HG03442 (cell line): ENCODE measurements around the gene SNX9.
"Not testable (repeated sequence)": the region's sequence is repeated elsewhere in the genome, so short reads cannot be mapped to it uniquely, and the experiment has no call there.

Source experiments
- ATAC-seq: cut with Tn5 transposase; IDR thresholded peaks from one replicate; pipeline ENCODE4 v1.9.1; 2021; ENCODE audit warnings: mild to moderate bottlenecking, moderate library complexity; ENCODE audit not compliant: unreplicated experiment

SNX9 gene

DNA sequence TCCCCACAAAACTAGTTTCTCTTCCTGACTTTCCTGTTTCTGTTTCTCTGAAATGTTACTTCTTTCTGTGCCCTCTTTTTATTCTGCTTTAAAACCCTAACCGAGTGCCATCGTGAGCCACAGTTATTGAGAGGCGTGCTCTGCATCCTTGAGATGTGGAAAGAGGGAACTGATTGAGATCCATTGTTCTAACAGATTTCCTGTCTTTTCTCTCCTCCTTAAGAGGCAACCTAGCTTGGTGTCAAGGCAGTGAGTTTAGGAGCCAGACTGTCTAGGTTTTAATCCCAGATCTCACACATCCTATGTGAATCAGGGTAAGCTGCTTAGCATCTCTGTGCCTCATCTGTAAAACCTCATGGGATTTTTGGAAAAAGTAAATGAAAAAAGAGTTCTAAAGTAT, 57.5 kb downstream of the SNX9 start:
- ATAC-seq: no peak

DNA sequence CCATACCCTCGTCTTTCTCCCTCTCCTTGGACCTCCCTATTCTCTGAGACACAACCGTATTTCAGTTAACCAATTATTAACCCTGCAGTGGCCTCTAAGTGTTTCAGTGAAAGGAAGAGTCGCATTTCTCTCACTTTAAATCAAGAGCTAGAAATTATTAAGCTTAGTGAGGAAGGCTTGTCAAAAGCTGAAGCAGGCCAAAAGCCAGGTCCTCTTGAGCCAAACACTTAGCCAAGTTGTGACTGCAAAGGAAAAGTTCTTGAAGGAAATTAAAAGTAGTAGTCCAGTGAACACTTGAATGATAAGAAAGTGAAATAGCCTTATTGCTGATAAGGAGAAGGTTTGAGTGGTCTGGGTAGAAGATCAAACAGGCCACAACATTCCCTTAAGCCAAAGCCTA, 58.3 kb downstream of the SNX9 start:
- no peak for ATAC-seq

DNA sequence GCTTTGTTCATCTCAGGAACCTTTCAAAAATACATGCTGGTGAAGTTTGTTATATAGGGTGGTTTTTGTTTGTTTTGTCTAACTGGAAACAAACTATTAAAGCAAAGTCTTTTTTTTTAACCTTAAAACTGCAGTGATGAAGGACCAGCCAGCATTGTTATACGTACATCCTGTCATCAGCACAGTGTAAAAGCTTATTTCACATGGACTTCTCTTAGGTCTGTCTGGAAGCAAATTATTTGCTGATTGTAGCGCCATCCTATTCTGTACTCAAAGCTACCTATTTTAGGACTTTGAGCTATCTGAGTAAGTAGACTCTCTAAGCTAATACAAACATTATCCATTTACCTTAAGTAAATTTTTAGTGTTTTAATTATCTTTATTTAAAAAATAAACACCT, 61.7 kb downstream of the SNX9 start:
- no peak for ATAC-seq

DNA sequence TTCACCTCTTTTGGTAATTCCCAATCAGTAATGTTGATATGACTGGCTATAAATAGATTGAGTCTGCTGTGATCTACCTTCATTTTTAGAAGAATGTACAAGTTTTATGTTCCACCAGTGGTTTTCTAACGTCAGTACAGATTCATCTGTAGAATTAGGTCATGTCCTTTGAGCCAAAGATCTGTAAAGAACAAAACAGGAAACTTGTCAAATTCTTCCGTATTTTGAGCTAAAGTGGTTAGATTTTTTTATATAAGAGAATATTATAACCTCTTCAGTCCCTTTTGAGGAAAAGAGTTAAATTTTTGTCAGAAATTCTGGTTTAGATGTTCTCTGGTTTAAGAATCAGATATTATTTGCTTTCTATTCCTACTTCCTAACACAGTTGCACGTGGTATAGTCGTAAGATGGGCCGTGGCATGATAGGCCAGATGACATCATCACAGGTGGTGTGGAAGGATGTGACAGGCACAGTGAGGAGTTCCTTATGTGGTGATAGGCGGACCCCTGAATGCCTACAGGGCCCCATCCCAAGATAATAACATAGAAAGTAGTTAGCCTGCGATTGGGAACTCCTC, 62.3 kb downstream of the SNX9 start:
- no peak for ATAC-seq

DNA sequence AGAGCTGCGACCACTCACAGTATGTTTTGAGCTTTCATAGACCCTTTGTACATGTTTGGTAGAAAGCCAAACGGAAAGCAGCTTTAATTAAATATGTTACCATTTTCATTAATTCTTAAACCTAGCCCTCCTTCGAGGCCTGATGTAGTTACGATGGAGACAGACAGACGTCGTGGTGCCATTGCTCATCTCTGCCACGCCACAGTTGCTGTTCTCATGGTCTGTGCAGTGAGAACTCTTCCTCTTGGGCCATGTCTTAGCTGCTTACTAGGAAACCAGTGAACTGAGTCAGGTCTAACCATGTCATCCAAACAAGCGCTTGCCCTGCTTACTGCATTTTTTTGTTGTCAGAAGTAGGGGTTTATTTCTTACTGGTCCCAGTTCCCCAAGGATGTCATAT, 62.8 kb downstream of the SNX9 start:
- no peak for ATAC-seq

DNA sequence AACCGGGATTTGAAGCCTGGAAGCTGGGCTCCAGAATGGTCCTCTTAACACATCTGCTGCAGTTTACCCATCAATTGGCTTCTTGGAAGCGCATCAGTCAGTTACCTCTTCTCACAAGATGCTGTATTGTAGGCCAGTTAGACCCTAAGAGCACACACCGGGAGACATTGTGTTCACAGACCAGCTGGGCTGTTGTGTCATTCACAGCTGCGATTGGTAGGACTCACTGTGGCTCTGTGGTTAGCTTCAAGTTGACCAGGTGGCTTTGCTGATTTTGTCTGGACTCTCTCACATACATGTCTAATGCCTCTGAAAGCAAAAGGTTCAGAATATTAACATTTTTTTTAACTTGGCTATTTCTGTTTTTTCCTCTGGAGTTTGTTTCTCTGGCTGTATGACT, 64.8 kb downstream of the SNX9 start:
- ATAC-seq: no peak

DNA sequence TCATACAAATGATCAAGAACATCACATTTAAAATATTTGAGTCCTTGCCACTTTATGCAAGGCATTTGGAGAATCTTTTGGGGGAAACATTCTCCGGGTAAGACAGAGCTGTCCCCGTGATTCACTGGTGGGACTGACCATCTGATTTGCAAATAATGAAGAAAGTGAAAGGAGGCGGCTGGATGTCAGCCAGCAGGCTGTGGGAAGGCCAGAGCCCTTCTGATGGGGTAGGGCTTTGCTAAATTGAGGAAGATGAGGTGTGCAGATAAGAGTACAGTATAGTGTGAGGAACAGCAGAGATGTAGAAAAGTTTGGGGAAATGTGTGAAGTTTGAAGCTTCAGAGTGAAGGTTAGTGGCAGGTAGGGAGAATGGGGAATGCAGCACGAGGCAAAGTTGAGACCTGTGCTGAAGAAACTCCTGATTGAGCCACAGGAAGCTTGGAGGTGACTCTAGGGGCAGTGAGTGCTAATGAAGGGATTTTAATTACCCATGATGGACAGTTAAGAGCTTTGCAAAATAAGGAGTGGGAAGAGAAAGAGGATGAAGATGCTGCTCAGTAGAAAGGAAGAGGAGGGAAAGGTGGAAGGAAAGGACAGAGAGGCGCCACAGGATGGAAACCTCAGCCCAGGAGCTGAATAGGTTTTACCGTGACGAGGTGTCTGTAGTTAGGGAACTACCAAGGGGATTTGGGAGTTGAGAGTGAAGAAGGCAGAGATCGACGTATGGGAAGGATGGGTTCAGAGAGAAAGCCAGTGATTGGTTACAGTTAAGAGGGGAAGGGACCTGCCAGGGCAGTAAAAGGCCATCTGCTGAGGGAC, 68.7 kb downstream of the SNX9 start:
- ATAC-seq: no peak

DNA sequence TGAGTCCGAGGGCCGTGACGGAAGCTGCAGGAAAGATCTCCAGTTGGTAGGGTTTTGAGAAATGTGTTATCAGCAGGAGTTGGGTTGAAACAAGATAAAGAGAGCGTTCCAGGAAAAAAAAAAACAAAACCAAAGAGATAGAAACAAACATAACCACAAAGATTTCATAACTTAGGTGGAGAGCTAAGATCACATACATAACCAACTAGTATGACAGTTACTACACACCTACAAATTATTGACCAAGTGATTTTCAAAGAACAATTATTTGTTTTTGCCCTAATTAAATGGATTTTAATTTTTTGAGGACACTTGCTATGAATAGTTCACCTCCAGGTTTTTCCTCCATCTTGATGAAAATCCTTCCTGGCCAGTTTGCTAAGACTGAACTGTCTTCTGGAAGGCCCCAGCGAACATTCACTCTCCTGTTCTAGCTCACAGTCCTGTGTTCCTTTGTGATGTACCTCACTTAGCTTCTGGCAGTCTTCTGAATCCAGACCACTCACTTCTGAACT, 69.4 kb downstream of the SNX9 start:
- ATAC-seq: no peak

DNA sequence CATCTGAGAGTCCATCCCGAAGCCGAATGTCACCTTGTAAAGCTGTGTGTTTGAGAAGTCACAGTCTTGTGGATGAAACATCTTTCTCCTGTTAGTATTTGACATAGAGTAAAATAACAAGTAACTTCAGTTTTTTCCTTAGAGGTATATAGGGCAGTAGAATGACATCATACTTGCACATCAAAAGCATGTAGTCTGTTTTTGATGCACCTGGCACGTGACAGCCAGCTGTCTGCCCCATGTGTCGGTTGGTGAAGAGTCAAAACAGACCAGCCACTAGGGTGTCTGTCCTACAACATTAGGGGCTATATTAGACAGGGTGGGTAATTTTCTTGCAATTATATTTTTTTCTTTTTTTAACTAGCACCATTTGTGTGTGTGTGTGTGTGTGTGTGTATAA, 70.2 kb downstream of the SNX9 start:
- ATAC-seq: no peak

DNA sequence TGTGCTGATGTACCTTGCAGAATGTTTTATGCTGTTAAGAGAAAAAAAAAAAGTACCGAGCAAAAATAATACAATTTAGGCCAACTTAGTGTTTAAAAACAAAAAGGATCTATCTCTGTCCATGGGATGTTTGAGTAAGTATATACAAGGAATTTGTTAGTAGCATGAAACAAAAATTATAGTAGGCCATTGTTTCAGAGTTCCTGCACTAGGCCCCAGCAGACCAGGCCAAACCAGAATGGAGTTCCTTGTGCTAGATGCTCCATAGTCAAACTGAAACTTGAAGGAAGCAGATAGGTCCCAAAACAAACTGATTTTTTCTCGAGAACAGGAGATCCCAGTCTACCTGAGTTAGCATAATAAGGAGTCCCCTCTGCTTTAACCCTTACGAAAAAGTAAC, 72.5 kb downstream of the SNX9 start:
- no peak for ATAC-seq

DNA sequence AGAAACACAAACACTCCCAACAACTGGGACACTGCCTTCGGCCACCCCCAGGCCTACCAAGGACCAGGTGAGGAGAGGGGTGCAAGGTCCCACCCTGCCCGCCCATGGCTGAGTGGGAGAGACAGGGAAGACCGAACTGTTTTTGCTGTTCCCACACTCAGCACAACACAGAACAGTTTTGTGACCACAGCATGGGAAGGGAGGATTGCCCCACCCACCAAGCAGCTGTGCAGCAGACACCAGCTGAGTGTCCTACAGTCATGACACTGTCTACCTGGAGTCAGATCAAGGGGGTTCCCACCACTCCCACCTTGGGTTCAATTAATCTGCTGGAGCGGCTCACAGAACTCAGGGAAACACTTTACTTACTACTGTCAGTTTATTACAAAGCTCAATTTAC, 73.9 kb downstream of the SNX9 start:
- no peak for ATAC-seq

DNA sequence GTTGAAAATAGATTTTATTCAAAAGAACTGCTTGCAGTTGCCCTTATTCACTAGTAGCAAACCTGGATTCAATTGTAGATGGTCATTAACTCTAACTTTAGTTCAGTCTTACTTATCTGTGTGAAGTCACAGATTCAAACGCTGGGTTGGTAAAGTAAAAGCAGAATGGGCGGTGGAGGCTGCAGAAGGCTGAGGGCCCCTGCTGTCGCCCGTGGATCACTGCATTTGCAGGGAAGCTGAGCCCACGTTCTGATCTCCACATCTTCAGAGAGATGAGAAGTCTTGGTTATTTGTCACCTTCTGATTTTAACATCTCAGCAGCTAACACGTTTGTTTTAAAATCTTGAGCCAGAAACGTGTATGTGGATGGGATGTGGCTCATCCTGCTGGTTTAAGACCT, 75.1 kb downstream of the SNX9 start:
- no peak for ATAC-seq

DNA sequence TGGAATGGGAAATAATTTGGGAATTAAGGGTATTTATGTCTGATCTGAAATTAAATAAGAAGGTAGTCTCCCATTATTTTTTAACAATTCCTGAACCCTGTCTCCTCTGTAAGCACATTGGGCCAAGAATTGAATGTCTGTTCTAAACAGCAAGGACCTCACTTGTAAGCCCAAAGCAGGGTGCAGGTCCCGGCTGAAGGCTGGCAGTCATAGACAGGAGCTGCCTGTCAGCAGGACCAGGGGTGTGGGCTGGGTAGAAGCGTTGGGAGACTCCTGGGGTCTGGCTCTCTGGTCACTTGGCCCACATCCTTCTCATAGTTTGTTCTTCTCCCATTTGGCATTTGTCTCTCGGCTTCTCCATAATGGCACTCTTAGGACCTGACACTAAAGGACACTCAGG, 75.6 kb downstream of the SNX9 start:
- no peak for ATAC-seq

DNA sequence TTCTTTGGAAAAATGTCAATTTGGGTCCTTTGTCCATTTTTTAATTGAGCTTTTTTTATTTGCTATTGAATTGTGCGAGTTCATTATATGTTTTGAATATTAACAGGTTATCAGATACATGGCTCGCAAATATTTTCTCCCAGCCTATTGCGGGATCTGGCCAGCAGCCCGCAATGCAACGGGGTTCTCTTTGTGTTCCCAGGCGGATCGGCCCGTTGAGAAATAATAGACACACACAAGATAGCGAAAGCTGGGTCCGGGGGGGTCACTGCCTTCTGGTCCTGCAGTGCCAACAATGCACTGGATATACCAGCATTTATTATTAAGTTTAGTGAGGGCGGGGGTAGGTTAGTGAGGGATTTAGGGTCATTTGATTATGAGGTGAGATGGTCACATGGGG, 77.2 kb downstream of the SNX9 start:
- not testable (repeated sequence) for ATAC-seq

DNA sequence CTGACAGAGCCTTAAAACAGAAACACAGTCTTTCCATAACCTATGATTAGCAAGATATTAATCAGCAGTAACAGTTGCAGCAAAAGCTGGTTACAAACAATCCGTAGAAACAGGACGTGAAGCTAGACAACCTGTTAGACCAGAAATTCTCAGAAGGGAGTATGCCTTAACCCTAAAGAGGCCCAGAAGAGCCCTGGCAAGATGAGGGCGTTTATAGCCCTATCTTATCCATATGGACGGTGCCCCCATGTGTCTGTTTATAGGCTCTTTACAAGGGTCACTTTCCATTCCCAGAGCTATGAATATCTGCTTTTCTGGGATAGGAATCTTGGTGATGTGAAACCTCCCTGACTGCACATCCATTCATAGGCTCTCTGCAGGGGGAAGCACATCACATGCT, 77.7 kb downstream of the SNX9 start:
- not testable (repeated sequence) for ATAC-seq

DNA sequence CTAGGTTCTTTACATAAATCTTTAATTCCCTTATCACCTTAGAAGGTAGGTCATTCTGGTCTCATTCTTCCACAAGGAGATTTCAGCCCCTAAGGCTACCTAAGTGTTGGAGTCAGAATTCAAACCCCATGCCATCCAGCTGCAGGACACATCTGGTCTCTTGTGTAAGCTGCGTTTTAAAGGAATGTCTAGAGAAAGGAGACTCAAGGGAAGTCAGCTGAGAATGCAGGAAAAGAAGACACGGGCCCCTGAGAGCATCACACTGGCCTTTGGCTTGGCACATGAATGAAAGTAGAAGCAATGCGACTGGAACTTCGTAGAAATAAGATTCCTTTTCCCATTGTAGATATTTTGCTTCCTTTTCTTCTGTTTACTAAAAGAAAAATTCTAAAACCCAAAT, 82.0 kb downstream of the SNX9 start:
- no peak for ATAC-seq

DNA sequence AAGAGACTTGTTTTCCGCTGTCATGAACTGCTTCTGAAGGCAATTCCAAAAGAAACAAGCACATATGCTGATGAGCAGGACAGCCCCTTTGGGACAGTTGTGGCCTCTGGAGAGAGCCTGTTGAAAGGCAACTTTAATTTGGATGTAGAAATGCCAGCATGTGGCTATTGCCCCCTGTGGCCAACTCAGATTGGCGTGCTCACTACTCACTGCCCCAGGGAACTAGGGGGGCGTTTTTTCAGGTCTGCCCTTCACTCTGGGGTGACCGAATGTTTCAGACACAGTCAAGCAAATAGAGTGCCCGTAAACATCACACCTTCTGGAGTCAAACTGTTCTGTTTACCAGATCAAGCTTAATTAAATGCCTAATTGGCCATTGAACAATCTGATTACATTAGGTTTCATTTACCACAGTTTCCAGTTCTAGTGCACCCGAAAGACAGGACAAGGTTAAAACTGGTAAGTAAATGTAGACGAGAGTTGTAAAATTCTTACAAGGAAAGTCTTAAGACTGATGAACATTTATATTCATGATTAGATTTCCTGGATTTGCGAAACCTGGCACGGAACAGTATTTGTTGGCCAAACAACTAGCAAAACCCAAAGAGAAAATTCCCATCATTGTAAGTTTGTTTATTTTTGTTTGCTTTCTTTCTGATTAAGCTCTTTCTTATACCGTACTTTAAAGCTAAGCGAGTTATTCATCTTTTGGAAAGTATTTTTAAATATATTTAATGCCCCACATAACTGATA, 82.7 kb downstream of the SNX9 start:
- ATAC-seq: no peak

DNA sequence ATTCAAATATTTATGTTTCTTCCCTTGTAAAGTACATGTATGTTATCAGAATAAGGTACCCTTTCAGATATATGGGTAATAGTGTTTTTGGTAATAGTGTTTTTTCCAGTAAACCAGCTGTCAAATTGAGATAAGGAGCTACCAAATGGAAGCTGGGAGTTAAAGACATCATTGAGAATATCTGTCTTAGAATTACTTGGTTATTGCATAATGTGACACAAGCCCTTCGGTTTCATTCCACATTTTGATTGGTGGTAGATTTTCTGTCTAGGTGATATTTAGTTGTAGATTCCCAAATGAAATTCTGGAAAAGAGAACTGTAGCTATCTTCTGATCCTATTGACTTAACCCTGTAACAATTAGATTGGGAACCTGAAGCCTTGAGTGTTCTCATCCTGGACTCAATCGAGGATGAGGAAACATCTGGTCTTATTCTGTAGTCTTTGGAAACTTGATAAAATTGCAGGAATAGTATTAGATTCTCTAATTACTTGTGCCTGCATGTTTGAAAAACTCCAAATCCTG, 83.6 kb downstream of the SNX9 start:
- ATAC-seq: no peak

DNA sequence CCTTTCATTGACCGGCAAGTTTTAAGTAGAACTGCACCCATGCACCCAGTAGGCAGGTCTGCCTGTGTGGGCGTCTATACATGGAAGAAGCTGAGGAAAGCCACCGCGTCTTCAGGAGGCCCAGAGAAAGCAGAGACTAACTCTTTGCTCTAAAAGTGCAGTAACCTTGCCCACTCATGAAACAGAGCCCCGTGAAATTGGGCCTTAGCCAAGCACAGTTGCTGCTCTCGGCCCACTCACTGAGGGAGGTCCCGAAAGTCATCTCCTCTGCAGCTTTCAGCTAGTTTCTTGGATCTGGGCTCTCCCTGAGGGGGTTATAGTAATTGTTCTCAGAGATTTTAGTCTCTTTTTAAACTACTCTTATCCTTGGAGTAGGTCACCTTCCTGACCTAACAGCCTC, 84.6 kb downstream of the SNX9 start:
- ATAC-seq: no peak

DNA sequence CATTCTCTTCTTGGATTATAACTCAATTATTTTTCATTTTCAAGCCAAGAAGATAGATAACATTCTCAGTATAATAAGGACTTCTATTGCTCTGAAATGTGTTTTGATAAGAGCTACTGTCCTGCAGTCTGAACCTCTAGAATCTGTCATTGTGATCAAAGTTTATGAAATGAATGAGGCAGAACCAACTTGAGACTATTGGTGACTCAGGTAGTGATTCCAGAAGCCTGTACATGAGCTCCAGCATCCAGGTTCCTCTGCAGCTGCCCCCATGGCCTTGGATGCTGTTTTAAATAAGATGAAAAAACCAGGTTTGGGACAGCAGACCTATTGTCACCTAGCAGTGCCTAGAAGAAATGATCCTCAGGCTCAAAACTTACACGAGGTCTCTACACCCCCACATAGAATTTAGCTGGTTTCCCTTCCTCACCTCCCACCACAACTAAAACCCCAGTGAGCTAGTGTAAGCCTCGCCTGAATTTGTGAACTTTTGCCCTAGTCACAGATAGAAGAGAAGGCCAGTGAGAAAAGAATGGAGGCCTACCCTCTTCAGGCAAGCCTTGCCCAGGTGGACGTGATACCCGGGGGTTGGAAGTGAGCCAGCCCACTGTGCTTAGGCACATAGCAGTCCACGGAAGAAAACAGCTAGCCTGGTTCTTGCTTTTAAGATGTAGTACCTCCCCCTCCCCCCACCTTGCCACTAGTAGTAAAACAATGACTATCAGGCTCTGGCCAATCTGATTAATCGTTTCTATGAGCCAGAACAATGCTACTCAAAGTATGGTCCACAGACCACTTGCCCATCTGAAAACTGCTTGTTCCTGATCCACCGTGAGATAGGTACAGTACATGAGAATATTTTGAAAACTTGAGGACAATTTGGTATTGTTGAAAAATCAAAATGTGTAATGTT, 85.6 kb downstream of the SNX9 start:
- ATAC-seq: peak; percentile 75

DNA sequence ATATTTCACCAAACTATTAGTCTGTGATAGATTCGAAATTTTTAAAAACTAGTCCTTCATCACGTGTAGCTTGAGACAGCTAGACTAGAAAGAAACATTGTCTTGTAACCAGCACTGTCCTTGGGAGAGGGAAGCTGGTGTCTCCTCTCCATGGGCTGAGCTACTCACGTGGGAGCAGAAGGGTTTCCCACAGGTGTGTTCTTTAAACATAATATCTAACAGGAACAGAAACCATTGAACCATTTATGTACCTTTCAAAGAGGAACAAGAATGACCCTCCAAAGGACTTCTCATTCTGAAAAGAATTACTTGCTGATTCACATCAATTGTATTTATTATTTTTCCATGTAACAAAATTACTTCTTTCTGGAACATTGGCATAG, 86.2 kb downstream of the SNX9 start:
- ATAC-seq: peak; percentile 49
